GM23248 (cell line): ENCODE results near the gene GLDC.
"Not testable (repeated sequence)": the region's sequence is repeated elsewhere in the genome, so short reads cannot be mapped to it uniquely, and the experiment has no call there.

Experiments
- EZH2 ChIP-seq: fragments of 200-600 bp; sonication (generic); IDR thresholded peaks from 2 replicates; pipeline ENCODE4 v1.6.1; 2018; ENCODE audit warnings: antibody characterized with exemption, mild to moderate bottlenecking; ENCODE audit not compliant: insufficient read depth, poor library complexity, severe bottlenecking
- EZH2phosphoT487 ChIP-seq: fragments of 200-600 bp; sonication (generic); IDR thresholded peaks from 2 replicates; pipeline ENCODE4 v1.6.1; 2018; ENCODE audit warnings: antibody characterized with exemption, moderate library complexity, mild to moderate bottlenecking, low read depth; ENCODE audit not compliant: insufficient read depth

DNA sequence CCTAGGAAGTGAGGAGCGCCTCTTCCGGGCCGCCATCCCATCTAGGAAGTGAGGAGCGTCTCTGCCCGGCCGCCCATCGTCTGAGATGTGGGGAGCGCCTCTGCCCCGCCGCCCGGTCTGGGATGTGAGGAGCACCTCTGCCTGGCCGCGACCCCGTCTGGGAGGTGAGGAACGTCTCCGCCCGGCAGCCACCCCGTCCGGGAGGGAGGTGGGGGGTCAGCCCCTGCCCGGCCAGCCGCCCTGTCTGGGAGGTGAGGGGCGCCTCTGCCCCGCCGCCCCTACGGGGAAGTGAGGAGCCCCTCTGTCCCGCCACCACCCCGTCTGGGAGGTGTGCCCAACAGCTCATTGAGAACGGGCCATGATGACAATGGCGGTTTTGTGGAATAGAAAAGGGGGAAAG lies 22.7 kb downstream of the GLDC start:
- TF ChIP-seq EZH2phosphoT487, EZH2: not testable (repeated sequence)
